HG03039 (cell line): ENCODE measurements around the gene ALOXE3.
"Not testable (repeated sequence)": the region's sequence is repeated elsewhere in the genome, so short reads cannot be mapped to it uniquely, and the experiment has no call there.

Source experiments
- ATAC-seq: cut with Tn5 transposase; IDR thresholded peaks from one replicate; pipeline ENCODE4 v1.9.1; 2021; ENCODE audit warnings: mild to moderate bottlenecking, moderate library complexity; ENCODE audit not compliant: unreplicated experiment

Gene ALOXE3

DNA sequence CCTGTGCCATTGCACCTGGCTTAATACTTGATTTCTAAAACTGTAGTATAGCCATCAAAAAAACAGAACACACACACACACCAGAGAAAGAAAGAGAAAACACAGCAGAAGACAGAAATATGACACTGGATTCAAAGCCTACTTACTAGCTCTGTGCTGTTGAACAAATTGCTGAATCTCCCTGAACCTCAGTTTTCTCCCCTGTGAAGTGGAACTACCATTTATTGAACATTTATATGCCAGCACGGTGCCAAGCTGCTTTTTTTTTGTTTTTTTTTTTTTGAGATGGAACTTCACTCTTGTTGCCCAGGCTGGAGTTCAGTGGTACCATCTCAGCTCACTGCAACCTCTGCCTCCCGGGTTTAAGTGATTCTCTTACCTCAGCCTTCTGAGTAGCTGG is 17.6 kb downstream of the ALOXE3 start:
- no peak for ATAC-seq

DNA sequence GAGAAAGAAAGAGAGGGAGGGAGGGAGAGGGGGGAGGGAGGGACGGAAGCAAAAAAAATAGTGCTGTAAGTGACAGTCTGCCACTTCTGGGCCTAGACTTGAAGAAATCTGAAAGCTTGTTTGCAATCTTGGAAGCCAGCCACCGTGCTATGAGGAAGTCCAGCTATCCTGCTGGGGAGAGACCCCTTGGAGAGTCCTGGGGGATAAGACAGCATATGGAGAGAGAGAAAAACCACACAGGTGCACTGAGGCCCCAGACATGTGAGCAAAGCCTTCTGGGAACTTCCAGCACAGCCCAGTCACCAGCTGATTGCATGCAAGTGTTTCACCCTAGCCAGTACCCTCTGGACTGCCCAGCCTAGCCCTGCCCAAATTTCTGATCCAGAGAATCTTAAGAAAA is 18.2 kb downstream of the ALOXE3 start:
- ATAC-seq, result no peak

DNA sequence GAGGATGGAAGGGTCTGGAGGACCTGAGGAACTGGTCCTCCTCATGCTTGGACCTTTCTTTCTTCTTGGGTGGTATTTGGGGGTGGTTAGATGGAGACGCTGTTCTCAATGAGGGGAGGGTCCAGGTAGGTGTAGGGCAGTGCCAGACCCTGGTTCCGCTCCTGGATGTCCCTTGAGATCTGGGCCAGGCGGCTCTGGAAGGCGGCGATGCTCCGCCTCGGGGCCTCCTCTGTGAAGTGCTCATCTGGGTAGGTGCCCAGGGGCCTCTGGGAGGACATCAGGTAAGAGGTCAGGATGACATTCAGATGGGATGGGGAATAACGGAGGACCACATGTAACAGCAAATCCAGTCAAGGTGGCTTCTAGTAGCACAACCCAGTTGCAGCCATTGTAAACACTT is 21.8 kb downstream of the ALOXE3 start:
- no peak for ATAC-seq

DNA sequence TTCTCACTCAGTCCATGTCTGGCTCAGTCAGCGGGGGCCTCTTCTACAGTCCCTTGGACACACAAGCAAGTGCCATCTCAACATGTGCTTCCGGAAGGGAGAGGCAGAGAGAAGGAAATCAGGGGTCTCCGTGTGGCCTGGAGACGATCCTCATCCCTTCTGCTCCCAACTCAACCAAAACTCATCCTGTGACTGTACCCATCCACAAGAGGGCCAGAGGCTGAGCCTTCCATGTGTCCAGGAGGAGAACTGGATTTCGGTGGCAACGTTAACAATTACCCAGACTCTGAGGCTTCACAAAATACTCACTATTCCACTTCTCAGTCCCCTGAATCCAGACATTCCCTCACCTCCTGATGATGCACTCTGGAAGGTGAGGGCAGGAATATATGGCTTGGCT is 23.0 kb downstream of the ALOXE3 start:
- no peak for ATAC-seq

DNA sequence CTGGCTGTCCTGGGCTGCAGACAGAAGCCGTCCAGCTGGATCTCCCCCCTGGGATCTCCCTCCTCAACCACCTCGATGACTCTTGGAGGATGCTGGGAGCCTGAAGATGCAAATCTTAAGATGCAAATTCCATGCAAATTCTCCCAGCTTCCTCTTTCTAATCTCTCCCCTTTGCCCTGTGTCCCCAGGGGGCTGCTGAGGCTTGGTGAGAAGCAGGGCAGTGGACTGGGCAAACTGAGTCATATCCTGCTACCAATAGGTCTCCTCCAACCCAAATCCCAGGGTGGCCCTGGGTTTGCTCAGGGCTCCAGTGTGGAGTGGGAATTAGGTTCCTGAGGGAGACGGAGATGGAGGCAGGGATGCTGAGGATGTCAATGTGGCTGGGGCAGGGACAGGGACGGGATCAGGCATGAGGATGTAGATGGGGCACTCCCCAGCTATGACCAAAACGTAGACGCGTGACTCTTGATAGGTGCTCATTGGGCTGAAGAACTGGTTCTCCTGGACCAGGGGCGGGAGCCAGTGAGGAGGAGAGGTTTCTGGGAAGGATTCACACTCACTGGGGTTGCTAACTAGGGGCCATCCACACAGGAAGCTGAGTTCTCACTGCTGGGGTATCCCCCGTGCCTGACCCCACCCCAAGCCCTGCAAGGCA is 27.2 kb downstream of the ALOXE3 start:
- no peak for ATAC-seq

DNA sequence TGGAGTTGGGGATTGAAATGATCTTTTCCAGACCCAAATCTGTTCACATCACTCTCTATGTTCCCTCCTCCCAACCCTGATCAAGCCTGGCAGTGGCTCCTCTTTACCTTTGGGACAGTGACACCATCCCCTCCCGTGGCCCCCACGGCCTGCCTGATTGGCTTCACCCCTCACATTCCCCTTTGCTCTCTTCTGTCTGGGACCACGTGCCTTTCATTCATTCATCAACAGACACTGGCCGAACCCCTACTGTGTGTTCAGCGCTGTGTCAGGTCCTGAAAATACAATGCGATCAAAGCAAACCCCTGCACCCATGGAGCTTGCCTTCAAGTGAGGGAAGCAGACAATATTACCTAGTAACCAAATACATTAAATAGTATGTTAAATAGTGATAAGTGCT is 28.6 kb downstream of the ALOXE3 start:
- ATAC-seq, result no peak

DNA sequence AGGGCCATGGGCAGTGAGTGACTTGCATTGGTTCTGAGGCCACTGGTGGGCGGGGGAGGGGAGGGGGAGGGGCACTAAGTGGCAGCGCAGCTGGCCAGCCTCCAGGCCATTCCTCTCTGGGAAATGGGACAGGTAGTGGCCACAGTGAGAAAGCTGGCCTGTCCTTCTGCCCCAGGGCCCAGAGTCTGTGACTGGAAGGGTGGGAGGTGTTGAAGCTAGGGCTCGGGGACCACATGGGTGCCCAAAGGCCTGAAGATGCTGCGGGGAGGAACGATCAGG is 30.4 kb downstream of the ALOXE3 start:
- no peak for ATAC-seq

DNA sequence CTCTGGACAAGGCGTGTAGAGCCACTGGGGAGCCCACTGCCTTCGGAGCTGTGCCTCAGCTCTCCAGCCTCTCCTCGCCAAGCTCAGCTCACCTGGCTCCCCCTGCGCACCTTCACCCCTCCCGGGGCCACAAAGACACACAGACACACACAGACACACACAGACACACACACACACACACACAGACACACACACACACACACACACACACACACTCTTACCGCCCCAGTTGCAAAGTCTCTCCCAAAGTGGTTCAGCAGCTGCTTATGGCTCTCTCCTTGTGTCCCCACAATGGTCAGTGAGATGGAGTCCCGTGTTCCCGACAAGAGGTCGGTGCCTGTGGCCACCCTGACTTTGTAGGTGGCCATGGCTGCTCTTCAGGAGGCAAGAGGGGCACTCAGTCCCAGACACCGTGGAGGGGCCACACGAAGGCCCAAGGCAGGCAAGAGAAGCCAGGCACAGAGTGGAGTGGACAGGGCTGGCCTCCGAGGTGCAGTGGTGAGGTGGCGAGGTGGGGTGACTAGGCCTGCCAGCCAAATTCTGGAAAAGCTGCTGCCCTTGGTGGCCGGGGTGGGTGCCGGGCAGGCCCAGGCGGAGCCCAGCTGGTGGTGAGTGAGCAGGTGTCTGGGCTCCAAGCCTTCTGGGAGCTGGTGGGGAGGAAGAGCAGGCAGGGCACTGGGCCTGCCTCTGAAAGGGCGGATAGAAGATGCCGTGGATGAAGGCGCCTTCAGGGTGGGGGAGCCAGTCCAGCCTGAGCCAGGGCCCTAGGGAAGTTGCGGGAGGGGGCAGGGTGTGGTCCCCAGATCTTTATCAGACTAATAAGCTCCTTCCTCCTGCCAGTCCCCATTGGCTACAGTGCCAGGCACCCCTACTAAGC is 31.0 kb downstream of the ALOXE3 start, which contains the start of gene ALOX12B:
Gene ALOX12B (minus strand): TSS at position 642 of the 877 bp plus-strand sequence. CDS start 274 bp downstream, at position 368.
- no peak for ATAC-seq

DNA sequence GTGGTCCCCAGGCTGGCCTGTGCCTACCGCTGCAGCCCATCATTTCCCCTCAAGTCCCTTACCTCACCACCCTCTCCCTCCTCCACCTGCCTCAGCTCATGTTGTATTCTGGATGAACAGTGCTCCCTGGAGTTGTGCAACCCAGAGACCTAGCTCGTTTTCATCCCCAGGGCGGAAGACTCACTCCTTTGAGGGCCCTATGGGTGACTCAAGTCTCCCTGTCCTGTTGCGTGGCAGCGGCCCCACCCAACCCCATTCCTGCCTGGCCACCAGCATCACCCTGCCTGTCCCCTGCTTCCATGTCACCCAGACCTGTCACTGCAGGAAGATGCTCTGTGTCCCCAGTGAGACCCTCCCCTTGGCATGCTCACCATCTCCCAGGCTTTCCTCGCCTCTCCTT is 34.1 kb downstream of the ALOXE3 start:
- ATAC-seq, result no peak

DNA sequence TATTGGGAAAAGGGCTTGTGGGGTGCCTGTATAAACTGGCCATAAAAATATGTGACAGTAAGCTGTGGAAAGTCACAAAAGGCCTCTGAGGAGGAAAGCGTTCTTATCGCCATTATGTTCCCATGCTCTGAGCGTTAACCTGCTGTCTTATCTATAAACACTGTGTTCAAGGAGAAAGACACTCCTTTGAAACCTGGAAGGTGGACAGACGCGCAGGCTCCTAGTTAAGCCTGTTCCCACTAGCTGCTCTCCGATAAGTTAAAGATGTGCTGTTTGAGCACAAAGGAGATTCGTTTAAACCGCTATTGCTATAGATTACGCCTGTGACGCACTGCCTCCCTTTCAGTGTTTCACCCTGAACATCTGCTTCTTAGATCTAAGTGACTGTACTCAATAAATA is 36.0 kb downstream of the ALOXE3 start:
- ATAC-seq, result no peak

DNA sequence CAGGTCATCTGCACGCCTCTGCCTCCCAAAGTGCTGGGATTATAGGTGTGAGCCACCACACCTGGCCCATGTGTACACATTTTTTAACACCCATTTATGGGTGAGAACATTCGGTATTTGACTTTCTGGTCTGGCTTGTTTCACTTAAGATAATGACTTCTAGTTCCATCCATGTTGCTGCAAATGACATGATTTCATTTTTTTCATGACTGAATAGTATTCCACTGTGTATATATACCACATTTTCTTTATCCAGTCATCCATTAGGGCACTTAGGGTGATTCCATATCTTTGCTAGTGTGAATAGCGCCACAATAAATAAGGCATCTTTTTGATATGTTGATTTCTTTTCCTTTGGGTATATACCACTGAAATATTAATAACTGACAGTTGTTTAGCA is 36.4 kb downstream of the ALOXE3 start:
- no peak for ATAC-seq

DNA sequence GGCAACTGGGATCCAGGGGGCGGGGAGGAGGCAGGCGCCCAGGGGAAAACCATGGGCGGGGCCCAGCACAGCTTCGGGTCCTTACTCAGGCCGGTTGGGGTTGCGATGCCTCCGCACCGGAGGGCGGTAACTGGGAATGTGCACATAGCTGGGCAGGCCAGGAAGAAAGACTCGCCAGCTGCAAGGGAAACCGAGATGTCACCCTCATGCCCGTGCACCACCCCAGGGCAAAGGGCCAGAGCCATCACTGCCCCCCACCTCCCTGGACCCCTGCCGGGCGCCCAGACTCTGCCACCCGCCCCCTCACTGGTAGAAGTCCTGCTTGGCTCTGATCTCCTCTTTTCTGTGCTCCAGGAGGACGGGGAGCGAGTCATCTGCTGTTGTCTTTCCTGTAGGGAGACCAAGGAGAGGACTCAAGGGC is 37.5 kb downstream of the ALOXE3 start:
- no peak for ATAC-seq

DNA sequence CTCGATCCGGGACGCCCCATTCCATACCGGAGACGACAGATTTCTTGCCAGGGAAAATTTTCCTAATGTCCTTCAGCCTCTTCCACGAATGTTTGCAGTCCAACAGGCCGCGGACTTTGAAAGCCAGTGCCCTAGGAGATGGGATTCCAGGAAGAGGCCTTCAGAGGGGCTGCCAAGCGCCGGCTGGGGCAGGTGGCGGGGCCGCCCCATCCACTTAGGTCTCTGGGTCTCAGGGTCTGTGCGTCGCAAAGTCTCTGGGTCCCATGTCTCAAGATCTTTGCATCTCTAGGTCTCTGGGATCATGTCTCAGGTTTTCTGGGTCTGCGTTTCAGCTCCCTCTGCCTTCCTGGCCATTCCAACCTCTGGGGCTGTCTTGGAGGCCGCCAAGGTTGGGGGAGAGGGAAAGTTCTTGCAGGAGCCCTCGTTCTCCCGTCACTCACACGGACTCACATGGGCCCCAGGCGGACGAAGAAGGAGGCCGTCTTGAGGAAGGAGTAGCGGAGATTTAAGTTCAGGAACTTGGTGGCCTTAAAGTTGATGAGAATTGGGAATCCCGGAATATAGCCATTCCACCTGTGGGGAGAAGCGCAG is 38.0 kb downstream of the ALOXE3 start:
- no peak for ATAC-seq

DNA sequence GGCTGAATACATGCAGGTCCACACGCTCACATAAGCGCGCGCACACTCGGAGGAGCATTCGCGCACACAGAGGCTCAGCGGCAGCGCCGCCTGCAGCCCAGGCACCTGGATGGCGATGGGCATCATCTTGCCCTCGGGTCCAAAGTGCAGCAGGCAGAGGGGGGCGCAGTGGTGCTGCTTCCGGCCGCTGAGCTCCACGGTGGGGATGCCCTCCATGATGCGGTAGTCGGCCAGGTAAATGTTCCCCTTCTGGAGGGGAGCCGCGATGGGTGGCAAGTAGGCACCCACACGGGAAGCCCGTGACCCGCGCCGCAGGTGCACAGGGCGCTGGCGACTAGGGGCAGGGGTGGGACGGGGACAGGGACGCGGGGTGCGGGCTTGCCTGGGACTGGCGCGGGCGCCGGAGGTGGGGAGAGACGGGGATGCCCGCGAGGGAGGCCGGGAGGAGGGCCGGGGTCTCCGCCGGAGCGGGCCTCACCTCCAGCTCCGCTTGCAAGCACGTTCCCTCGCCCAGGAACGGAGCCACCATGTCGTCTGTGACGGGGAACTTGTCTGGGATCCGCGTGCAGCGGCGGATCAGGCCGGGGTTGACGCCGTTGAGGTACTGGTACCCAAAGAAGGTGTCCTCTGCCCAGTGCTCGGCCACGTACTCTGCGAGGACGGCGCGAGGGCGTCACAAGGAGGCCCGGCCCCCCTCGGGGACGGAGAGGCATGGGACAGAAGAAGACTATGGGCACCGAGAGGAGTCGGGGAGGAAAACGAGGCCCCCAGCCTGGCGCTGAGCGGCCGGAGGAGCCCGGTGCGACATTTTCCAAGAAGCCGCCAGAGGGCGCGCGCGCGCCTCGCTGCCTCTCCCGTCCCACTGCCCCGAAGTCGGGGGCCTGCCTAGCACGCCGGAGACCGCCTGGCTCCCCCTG is 38.8 kb downstream of the ALOXE3 start:
- peak; percentile 49 for ATAC-seq

DNA sequence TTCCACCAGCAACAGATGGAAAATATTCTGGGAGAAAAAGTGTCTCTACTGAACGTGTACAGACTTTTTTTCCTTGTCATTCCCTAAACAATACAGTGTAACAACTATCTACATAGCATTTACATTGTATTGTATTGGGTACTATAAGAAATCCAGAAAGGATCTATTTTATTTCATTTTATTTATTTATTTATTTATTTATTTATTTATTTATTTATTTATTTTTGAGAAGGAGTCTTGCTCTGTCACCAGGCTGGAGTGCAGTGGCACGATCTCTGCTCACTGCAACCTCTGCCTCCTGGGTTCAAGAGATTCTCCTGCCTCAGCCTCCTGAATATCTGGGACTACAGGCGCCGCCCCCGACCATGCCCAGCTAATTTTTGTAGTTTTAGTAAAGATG is 40.4 kb downstream of the ALOXE3 start:
- not testable (repeated sequence) for ATAC-seq

DNA sequence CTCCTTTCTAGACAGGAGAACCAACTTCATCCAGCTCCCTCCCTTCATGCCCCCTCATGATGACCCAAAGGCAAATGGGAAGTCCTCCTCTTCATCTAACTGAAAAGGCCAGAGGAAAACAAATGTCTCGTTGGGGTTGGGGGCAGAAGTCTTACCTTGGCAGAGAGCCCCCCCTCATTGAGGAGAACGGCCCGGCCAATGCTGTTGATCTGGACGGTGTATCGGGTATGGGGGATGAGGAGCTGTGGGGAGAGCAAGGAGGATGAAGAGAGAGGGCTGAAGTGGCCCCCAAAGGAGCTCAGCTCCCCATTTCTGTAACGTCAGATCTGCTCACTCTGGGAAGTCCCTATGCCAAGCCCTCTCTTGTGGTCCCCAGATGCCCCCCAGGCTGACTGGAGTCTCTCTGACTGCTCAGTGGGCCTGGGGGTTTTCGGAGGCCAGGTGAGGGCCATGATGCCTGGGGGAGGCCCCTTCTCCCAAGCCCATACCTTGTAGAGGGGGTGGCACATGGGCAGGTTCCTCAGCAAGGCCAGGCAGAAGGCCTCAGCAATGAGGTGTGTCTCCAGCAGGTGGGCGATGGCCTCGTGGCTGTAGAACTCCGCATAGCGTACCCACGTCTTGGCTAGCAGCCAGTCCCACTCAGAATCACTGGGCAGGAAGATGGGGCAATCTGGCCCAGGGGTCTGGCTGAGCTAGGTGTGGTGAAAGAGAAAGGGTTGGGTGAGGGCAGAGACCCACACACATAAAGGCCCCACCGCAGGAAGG is 41.6 kb downstream of the ALOXE3 start:
- ATAC-seq, result no peak

DNA sequence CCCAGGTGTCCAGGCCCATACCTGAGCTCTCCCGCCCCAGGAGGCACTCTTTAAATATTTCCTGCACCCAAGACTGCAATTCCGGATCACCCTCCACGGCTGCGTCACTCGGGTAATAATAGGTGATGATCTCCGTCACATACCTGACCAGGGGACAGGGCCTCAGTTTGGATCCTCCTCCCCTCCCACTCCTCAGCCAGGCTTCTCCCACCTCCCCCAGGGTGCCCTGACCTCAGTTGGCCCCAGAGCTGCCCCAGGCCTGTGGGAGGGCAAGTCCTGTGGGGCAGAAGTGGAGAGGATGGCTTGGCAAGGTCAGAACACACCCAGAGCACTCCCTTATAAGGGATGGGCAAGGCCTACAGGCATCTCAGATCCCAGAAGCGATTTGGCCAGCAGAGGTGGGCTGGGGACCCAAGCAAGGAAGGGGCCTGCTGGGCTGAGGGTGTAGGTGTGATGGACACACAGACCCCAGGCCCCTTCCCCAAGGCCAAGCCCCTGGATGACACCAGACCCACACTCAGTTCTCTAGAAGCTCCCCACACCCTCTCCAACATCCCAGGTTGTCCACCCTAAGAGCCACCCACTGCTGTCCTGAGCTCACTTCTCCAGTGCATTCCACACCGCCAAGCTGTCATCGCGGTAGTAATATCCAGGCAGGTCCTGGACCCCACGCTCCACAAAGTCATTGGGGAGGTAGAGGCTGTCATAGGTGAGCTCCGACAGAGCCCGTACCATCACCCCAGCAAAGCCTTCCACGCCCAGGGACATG is 42.6 kb downstream of the ALOXE3 start:
- ATAC-seq, result no peak

DNA sequence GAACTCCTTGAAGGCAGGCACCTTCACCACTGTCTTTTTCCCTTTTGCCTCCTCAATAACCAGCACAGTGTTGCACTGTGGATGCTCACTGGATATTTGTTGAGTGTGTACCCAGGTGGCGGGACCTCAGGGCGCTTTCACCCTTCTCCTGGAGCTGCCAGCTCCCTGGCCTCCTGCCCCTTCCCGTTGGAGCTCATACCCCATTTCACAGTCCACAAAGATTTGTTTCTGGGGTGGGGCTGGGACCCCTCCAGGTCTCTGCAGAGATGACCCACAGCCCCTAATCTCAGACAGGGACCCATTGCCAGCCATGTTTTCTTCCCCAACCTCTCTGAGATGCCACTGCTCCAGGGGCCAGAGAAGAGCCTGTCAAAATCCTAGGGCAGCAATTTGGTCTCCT is 43.2 kb downstream of the ALOXE3 start:
- ATAC-seq, result no peak

DNA sequence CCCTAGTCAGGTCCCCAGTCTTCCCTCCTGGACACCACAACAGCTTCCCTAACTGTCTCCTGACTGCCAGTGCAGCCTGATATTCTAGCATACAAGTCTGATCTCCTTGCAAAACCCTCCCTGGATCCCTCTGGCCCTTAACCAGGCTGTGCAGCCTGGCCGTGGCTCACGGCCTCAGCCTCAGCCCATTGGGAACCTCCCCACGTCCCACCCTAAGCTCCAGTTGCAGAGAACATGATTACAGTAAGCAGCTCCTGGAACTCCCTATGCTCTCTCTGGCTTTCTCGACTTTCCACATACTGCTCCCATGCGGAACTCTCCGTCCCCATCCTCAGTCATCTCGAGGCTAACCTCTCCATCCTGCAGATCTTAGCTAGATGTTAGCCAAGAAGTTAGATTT is 43.8 kb downstream of the ALOXE3 start:
- ATAC-seq, result no peak
